K562 treated with DMSO at 1 percent for 4 hours (cell line): ENCODE measurements around the gene IRF9. TPM values are rescaled to one million over a fixed set of nuclear protein-coding genes. Genes with fewer than 3 reads are reported as not detected.

ENCODE experiments used
- total RNA-seq: library from RNA; unstranded; fragments of 300-600 nt; gene quantifications from 2 replicates; pipeline ENCODE4 v1.2.3, GENCODE V29; 2022; ENCODE audit not compliant: insufficient read depth

Gene IRF9
- 9.3 and 20.9 TPM in 2 replicates for total RNA-seq

GRCh38 chr14:24160850-24161804 is at the start of gene IRF9:
Gene IRF9, plus strand, starts transcription at chr14:24161265. Its CDS starts 880 bp downstream, at chr14:24162145.

DNA sequence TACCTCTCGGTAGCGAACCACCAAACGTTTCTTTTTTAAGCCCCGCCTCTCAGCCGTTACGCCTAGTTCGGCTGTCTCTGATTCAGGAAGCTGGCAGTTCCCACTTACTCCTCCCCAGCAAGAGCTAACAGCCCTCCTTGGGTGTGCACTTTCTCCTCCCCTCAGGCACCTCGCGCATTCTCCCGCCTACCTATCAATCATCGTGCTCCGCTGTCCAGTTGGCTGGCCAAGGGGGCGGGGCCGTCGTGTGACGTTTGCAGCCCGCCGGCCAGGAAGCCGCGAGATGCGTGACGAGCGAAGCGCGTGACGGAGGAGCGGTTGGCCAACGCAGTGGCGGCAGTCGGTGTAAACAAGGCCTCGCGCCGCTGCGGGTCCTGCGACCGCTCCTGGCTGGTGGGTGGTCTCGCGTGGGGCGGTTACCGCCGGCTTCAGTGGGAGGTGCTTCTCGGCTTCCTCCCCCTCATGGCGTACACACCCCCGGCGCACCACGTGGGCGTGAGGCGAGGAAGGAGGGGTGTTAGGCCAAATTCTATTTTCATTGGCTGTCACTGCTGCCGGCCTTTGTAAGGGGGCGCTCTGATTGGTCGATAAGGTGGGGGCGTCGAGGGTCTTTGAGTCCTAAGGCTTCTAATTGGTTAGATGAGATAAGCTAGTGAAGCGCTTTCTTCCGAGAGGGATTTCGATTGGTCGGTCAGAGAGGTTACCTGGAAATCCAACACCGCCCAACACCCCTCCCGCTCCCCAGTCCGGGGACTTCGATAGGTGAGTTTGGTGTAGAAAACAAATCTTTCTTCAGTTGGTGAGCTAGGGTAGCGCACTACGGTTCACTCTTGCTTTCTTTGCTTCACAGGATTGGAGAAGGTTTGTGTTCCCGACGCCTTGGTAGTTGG is 46.3 kb upstream of the IRF9 start, which contains the start of the genes DCAF11 and NRL:
DCAF11 (plus strand) TSS at position 246 of the 890 bp plus-strand sequence. CDS start 818 bp downstream, outside the sequence.
NRL (minus strand) TSS at position 418 of the 890 bp plus-strand sequence. CDS start 32,101 bp downstream, outside the sequence.

DNA sequence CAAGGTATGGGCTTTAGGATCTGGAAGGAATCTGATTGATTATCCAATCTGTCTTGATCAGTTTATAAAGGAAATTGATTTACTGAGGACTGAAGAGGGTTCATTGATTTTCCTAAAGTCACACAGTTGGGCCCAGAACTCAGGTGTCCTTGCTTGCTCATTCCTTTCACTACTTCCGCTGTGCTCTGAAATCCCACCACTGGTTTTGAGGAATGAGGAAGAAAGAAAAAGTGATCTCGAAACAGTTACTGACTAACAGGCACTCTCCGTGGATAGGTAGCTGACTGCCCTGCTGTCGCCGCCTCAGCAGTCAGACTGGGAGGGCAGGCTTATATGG is 30.7 kb upstream of the IRF9 start, which contains the start of gene FITM1:
FITM1 (plus strand) TSS at position 280 of the 337 bp plus-strand sequence. CDS start 905 bp downstream, outside the sequence.

DNA sequence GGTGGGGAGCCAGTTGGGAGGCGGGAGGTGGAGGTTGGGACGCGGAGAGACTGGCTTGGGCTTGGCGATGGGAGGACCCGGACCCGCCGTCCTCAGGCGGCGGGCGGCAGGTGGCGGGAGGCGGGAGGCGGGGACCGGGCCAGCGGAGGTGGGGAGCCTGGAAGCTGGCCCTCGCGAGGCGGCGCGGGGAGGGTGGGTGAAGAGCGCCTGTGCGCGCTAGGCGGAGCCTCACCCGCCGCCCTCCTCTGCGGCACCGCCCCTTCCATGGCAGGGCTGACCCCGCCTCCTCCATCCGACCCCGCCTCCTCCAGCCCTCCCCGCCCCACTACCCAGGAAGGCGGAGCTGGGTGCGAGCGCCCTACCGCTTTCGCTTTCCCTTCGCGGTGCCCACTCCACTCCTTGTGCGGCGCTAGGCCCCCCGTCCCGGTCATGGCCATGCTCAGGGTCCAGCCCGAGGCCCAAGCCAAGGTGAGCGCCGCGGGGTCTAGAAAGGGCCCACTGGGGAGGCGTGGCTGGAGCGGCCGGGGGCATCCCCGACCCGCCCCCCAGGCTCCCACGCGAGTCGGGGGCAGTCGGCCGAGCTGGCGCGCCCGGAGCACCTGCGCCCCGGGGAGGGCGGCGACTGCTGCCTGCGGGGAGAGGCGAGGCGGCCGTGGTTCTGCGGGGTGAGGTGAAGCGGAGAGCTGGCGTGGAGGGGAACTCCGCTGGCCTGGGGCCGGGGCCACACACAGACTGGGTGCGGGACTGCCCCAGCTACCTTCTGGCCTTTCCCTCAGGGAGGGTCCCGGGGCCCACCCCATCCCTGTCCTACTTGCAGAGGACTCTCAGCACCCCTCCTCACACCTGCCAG is 25.0 kb upstream of the IRF9 start, which contains the start of gene PSME1:
PSME1 (plus strand) TSS at position 361 of the 850 bp plus-strand sequence; CDS start at position 430, 69 bp downstream.

DNA sequence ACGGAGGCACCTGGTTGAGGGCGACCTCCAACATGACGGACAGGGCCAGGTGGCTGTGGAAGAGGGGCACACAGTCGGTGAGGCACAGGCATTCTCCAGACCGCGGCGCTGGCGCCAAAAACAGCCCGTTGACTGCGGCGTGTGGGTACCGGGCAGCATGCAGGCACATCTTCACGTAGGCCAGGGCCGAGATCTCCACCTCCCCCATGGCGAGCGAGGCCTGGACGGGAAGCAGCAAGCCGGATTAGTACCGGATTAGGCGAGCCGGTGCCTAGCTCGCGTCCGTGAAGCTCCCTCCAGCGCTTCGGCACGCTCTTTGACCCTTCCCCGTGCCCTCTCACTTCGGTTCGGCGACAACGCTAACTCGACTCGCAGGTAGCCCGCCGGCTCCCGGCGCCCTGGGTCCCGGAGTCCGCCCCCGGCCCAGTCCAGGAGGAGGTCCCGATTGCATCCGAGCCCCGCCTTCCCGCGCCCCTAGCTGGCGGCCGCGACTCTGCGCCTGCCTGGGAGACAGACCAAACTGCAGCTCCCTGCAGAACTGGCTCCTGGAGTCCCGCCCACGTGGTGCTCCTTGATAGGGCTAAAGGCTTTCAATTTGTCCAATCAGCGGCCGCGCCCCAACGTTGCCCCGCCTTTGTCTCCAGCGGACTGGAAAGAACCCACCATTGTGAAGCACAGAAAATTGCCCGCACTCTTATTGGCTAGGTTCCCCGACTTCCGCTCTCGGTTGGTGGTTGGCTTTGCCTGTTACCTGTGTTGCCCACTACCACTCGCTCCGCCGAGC is 19.8 kb upstream of the IRF9 start, which contains the start of gene EMC9:
EMC9 (minus strand) TSS at position 495 of the 784 bp plus-strand sequence; CDS start at position 208, 287 bp downstream.

GRCh38 chr14:24146453-24146977 is 14.6 kb upstream of the IRF9 start, which contains the start of gene PSME2:
Gene PSME2, minus strand, starts transcription at chr14:24146610. Its CDS starts 29 bp downstream, at chr14:24146581.

DNA sequence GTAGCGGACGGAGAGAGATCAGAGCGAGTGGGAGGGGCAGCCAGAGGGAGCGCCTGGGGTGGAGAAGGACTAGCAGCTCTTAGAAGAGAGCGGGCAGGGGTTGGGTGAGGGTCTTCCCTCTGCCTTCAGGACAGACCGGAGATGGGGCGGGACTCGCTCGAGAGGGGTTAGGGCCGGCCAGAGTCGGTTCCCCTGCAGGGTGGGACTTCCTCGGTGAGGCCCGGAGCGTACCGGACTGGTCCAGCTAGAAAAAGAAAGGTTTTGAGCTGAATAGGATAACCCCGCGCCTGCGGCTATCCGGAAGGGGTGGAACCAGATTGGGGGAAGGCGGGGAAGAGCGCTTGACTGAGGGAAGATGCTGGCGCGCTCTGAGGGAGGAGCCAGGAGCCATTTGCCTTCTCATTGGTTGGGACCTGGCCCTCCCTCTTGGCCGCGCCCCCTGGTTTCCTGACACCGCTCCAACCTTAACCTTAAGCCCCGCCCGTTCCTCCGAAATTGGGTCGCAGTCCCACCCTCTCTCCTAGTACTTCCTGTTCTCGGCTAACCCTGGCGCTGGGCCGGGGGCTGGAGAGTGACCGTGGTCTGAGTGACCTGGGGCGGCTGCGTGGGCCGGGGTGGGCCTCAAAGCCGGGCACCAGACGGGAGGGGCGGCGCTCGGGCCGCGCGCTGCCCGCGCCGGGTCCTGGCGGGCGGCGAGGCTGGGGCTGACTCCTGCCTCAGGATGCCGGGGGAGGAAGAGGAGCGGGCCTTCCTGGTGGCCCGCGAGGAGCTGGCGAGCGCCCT is 13.9 kb upstream of the IRF9 start, which contains the start of gene RNF31:
RNF31 (plus strand) TSS at position 521 of the 783 bp plus-strand sequence; CDS start at position 722, 201 bp downstream.

GRCh38 chr14:24171422-24172260 is 10.6 kb downstream of the IRF9 start, which contains the start of gene REC8:
Gene REC8, plus strand, starts transcription at chr14:24172080. Its CDS starts 473 bp downstream, at chr14:24172553.

GRCh38 chr14:24188251-24189058 is 27.4 kb downstream of the IRF9 start, which contains the start of gene IPO4:
Gene IPO4, minus strand, starts transcription at chr14:24188816. Its CDS starts 29 bp downstream, at chr14:24188787.

DNA sequence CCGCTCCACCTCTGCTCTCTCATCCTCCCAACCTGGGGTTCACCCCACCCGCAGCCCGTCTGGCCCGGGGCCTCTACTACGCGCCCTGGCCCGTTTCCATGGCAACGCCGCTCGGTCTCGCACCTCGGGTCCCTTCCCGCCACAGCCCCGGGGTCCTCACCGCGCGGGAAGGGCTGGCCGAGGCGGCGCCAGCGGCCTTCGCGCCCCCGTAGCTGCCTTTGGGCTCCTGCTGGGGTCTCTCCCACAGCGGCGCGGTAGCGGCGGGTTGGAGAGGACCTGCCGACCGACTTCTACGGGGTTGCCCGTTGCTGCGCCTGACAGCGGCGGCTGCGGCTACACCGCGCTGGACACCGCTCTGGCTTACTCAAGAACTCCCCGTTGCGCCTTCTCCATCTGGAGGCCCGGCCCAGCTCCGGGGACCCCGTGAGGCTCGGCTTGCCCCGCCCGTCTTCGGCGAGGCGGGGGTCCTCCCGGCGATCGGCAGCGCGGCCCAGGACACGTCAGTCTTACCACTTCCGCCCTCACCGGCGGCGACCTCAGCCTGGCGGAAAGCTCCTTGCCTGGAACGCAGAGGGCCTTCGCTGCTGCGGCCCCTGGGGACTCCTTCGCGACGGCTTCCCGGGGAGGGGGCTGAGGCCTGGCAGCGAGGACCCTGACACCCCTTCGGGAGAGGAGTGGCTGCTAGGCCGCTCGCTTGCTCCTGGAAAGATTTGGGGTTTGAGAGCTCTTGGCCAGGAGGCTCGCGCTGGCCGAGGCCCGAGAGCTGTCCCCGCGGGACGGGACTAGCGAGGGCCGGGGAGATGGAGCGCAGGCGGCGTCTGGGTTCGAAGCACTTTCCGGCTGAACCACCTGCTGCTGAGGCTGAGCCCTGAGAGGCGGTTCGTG is 34.4 kb downstream of the IRF9 start, which contains the start of gene TM9SF1:
TM9SF1 (minus strand) TSS at position 256 of the 885 bp plus-strand sequence. CDS start 422 bp downstream, outside the sequence.

GRCh38 chr14:24212924-24213865 is 52.1 kb downstream of the IRF9 start, which contains the start of gene CHMP4A:
Gene CHMP4A, minus strand, starts transcription at chr14:24213488. Its CDS starts 49 bp downstream, at chr14:24213439.

GRCh38 chr14:24215495-24216344 is 54.7 kb downstream of the IRF9 start, which contains the start of gene MDP1:
Gene MDP1, minus strand, starts transcription at chr14:24216066. Its CDS starts 111 bp downstream, at chr14:24215955.

